GM12875 (cell line): ENCODE data around the gene HAO2.
"Not testable (repeated sequence)": the region's sequence is repeated elsewhere in the genome, so short reads cannot be mapped to it uniquely, and the experiment has no call there.

ENCODE experiments used
- H3K4me3 ChIP-seq: one replicate; pipeline ENCODE4 v1.5.1; 2011; ENCODE audit warnings: low read depth, low read length, control low read depth
- TF ChIP-seq, protein P1 (sequence below): IDR thresholded peaks from 2 replicates; pipeline ENCODE4 v1.5.1; 2011; ENCODE audit warnings: low read depth, mild to moderate bottlenecking, control low read depth, inconsistent platforms, low read length, moderate library complexity, borderline replicate concordance; ENCODE audit not compliant: insufficient read depth

HAO2 gene

DNA sequence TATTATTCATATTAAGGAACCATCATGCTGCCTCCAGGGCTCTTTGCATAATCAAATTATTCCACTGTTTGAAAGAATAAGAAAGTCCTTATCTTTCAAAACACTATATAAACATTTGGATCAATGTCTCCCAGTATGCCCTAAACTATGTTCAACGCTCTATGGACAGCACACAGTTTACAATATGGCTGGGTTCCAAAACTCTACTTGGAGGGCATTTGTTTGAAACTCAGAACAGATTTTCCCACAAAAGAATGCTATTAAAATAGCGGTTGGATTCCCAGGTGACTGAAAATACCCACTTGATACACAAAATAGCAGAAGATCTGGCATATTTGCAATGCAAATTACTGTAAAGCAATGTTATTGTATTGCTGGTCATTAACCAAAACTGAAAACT lies 3.2 kb downstream of the HAO2 start:
- no peak overlapping the region for H3K4me3 ChIP-seq
- TF ChIP-seq, protein P1, sequence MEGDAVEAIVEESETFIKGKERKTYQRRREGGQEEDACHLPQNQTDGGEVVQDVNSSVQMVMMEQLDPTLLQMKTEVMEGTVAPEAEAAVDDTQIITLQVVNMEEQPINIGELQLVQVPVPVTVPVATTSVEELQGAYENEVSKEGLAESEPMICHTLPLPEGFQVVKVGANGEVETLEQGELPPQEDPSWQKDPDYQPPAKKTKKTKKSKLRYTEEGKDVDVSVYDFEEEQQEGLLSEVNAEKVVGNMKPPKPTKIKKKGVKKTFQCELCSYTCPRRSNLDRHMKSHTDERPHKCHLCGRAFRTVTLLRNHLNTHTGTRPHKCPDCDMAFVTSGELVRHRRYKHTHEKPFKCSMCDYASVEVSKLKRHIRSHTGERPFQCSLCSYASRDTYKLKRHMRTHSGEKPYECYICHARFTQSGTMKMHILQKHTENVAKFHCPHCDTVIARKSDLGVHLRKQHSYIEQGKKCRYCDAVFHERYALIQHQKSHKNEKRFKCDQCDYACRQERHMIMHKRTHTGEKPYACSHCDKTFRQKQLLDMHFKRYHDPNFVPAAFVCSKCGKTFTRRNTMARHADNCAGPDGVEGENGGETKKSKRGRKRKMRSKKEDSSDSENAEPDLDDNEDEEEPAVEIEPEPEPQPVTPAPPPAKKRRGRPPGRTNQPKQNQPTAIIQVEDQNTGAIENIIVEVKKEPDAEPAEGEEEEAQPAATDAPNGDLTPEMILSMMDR: no peak

DNA sequence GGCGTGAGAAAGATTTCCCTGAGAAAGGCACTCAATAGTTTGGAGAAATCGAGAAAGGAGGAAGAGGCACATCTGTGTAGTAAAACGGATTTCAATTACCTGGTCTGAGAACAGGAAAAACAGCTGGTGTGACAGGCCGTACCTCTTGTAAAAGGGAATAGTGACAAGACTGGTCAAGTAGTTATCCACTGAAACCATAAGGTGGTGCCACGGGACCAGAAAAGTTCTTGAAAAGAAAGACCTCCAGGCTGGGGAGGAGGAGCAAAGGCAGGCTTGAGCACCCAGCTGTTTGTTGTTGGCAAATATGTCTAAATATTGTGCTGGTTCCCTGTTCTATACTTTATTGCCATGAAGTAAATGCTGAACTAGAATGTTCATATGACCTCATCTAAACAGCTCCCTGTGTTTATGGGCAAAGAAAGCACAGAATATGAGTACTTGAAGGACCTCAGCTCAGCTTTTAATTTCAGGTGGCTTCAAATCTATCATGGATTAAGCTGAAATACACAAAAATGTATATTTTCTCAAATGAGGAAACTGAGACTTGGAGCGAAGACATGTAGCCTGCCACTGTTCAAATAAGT lies 4.0 kb downstream of the HAO2 start:
- H3K4me3 ChIP-seq: no peak overlapping the region
- TF ChIP-seq, protein P1: peak; percentile 25; the same call in 1 of the 2 replicates

DNA sequence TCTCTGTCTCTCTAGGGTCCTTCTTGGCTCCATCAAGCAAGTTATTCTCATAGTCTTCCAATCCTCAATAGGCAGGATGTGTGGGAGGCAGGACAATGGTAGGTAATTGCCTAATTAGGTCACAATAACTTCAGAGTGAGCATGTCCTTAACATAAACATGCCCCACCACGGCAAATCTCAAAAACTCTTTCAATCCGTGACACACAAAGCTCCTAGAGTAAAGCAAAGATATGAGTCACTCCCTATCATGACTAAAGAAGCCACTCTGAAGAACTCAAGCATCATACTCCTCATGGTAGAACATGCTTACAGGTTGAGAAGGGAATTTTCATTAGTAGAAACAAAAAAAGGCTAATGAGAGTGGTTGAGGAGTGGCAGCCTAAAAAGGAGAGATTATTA lies 4.9 kb downstream of the HAO2 start:
- no peak overlapping the region for H3K4me3 ChIP-seq
- TF ChIP-seq, protein P1: no peak

GRCh38 chr1:119374208-119374874 lies 5.8 kb downstream of the HAO2 start:
- TF ChIP-seq, protein P1: no peak

GRCh38 chr1:119375366-119375765 lies 6.8 kb downstream of the HAO2 start:
- H3K4me3 ChIP-seq: no peak overlapping the region
- TF ChIP-seq, protein P1: no peak

More at GRCh38 chr1:119374208-119374874, 5.8 kb downstream of the HAO2 start:
- H3K4me3 ChIP-seq: no peak overlapping the region

- TF ChIP-seq, protein P1: no peak
- no peak overlapping the region for H3K4me3 ChIP-seq
These were observed 8.0 kb downstream of the HAO2 start for GRCh38 chr1:119376594-119376993.

- H3K4me3 ChIP-seq: not testable (repeated sequence)
These were observed 9.0 kb downstream of the HAO2 start for GRCh38 chr1:119377594-119377993.
